LNCaP clone FGC (cell line): Measurements from ENCODE around the gene GOSR2.
"Not testable (repeated sequence)": the region's sequence is repeated elsewhere in the genome, so short reads cannot be mapped to it uniquely, and the experiment has no call there.

ENCODE experiments used
- DNase-seq: peaks from one replicate; pipeline ENCODE4 v3.0.0-alpha.2; 2011; ENCODE audit warnings: low read depth
- H3K4me3 ChIP-seq: 2 replicates; pipeline ENCODE4 v1.5.1; 2011; ENCODE audit warnings: mild to moderate bottlenecking, low read depth, low read length, control low read depth
- TF ChIP-seq, protein P1 (sequence below): IDR thresholded peaks from 2 replicates; pipeline ENCODE4 v1.5.1; 2012; ENCODE audit warnings: mild to moderate bottlenecking; ENCODE audit not compliant: control insufficient read depth, insufficient read depth; ENCODE audit errors: extremely low read depth

Gene GOSR2

DNA sequence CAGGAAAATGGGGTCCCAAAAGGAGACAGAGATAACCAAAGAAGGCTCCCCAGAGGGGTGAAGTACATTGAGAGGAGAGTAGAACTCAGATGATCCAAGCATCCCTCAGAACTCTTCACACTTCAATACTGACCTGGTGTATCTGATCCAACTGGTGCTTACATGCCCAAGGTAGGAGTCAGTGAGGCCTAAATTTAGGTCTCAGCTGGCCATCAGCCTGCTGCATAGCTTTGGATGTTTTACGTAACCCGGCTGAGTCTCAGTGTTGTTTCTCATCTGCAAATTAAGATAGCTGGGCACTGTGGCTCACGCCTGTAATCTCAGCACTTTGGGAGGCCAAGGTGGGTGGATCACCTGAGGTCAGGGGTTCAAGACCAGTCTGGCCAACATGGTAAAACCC lies 11.6 kb upstream of the GOSR2 start:
- no peak overlapping the region for H3K4me3 ChIP-seq
- TF ChIP-seq, protein P1, sequence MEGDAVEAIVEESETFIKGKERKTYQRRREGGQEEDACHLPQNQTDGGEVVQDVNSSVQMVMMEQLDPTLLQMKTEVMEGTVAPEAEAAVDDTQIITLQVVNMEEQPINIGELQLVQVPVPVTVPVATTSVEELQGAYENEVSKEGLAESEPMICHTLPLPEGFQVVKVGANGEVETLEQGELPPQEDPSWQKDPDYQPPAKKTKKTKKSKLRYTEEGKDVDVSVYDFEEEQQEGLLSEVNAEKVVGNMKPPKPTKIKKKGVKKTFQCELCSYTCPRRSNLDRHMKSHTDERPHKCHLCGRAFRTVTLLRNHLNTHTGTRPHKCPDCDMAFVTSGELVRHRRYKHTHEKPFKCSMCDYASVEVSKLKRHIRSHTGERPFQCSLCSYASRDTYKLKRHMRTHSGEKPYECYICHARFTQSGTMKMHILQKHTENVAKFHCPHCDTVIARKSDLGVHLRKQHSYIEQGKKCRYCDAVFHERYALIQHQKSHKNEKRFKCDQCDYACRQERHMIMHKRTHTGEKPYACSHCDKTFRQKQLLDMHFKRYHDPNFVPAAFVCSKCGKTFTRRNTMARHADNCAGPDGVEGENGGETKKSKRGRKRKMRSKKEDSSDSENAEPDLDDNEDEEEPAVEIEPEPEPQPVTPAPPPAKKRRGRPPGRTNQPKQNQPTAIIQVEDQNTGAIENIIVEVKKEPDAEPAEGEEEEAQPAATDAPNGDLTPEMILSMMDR, result no peak
- DNase-seq, result no peak

DNA sequence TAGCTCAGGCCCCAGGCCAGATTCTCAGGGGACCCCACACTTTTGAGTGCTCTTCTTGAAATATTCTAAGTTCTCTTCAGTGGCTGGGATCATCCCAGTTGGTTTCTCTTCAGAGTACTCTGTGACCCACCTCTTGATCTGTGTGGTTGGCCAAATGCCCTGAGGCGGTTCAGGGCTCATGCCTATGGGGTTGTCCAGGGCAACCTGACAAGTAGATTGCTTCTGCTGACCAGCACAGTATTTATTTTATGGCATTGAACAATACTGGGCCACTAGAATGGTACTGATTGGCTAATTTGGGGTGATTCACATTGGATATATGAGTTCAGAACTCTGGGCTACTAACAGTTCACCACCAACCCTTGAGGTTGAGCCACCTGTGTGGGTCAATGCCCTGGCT lies 7.4 kb upstream of the GOSR2 start:
- TF ChIP-seq, protein P1, result no peak
- no peak overlapping the region for H3K4me3 ChIP-seq
- DNase-seq, result no peak

DNA sequence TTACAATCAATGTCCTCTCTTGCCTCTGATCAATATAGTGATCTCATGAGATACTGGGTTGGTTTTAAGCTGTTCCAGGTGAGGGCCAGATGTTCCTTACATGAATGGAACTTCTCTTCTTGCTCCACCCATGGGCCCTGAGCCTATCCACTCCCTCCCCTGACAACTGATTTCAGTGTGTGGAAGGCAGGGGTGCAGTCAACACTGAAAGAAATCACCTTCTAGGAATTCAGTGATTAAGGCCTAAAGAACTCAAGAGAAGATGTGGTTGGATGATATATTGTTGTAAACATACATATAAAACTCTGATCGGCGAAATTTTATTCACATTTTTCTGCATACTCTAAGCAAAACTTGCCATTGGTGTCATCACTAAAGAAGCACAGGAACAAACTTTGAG lies 6.7 kb upstream of the GOSR2 start:
- TF ChIP-seq, protein P1, result no peak
- no peak overlapping the region for H3K4me3 ChIP-seq
- DNase-seq, result no peak

DNA sequence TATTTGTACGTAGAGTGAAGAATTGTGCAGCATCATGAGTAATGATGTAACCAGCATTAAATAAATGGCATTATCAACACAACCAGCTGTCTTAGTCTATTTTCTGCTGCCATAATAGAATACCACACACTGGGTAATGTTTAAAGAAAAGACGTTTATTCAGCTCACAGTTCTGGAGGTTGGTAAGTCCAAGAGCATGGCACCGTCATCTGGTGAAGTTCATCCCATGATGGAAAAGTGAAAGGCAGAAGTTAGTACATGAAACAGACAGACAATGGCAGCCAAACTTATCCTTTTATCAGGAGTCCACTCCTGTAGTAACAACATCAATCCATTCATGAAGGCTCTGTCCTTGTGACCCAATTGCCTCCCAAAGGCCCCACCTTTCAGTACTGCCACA lies 6.3 kb upstream of the GOSR2 start:
- no peak overlapping the region for H3K4me3 ChIP-seq
- DNase-seq, result no peak
- TF ChIP-seq, protein P1, result no peak

DNA sequence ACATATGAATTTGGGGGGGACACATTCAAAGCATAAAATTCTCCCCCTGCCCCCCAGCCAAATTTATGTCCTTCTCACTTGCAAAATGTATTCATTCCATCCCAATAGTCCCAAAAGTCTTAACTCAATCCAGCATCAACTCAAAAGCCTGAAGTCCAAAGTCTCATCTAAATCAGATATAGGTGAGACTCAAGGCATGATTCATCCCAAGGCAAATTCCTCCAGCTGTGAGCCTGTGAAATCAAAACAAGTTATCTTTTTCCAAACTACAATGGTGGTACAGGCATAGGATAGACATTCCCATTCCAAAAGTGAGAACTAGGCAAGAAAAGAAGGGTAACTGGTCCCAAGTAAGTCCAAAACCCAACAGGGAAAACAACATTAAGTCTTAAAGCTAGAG lies 5.9 kb upstream of the GOSR2 start:
- TF ChIP-seq, protein P1, result no peak
- no peak overlapping the region for H3K4me3 ChIP-seq
- DNase-seq, result no peak

DNA sequence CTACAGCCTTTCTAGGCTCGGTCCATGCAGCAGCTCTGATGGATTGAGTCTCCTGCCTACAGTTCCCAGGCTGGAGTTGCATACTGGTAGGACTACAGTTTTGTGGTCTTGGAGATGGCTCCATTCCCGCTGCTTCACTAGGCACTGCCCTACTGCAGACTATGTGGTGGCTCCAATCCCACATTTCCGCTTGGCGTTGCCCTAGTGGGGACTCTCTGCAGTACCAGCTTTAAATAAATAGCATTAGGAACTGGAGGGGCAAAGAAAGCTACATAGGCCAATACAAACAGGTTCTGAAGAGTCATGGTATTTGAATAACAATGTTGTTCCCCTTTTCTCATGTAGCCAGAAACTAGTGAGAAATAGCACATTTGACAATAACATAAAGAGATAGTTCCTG lies 5.4 kb upstream of the GOSR2 start:
- TF ChIP-seq, protein P1, result no peak
- no peak for DNase-seq
- H3K4me3 ChIP-seq, result no peak overlapping the region

DNA sequence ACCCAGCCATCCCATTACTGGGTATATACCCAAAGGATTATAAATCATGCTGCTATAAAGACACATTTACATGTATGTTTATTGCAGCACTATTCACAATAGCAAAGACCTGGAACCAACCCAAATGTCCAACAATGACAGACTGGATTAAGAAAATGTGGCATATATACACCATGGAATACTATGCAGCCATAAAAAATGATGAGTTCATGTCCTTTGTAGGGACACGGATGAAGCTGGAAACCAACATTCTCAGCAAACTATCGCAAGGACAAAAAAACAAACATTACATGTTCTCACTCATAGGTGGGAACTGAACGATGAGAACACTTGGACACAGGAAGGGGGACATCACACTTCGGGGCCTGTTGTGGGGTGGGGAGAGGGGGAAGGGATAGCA lies 998 bp upstream of the GOSR2 start:
- peak overlapping the region; percentile 98 for H3K4me3 ChIP-seq
- DNase-seq, result not testable (repeated sequence)

DNA sequence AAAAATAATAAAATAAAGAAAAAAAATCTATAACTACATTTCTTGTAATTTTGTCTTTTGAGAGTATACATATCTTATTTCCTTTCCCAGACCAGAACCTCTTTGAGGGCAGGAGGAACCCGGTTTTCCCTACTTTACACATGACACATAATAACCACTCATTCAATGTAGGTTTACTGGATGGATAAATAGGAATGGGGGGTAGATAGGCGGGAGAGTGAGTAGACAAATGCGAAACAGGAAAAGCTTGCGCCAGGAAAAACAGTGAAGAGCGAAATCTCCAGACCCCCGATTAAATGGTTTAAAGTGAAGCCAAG lies 515 bp upstream of the GOSR2 start:
- no peak for DNase-seq
- TF ChIP-seq, protein P1, result no peak
- peak overlapping the region; percentile 98 for H3K4me3 ChIP-seq
